Esophagus mucosa (tissue), 1 donor: ENCODE results near the gene AOPEP. TPM values are rescaled to one million over a fixed set of nuclear protein-coding genes. Genes with fewer than 3 reads are reported as not detected.
"Not testable (repeated sequence)": the region's sequence is repeated elsewhere in the genome, so short reads cannot be mapped to it uniquely, and the experiment has no call there.

Source experiments
- ATAC-seq: fragments of 200-7000 bp; cut with Tn5 transposase; one replicate; pipeline ENCODE4 v1.9.1; 2020
- total RNA-seq: library from RNA; stranded (reverse); gene quantifications from one replicate; pipeline ENCODE4 v1.2.4, GENCODE V29; 2023
- donor health status: DM: yes; HTN: yes; CAD: no.

The AOPEP gene
- total RNA-seq, 1 donor from 2014 or later: 113 TPM

GRCh38 chr9:94819161-94819687, 92.7 kb downstream of the AOPEP start:
- ATAC-seq: peak; percentile 22

- no peak for ATAC-seq
These were observed 94.8 kb downstream of the AOPEP start for GRCh38 chr9:94821098-94821887.

GRCh38 chr9:94822273-94822672, 95.8 kb downstream of the AOPEP start:
- no peak for ATAC-seq

GRCh38 chr9:94823710-94824109, 97.2 kb downstream of the AOPEP start:
- no peak for ATAC-seq

- no peak for ATAC-seq
These were observed 97.9 kb downstream of the AOPEP start for GRCh38 chr9:94824411-94824810.

GRCh38 chr9:94824913-94825610, 98.6 kb downstream of the AOPEP start:
- ATAC-seq: no peak

GRCh38 chr9:94825611-94825958, 99.1 kb downstream of the AOPEP start:
- ATAC-seq: no peak

- ATAC-seq: no peak
These were observed 99.5 kb downstream of the AOPEP start for GRCh38 chr9:94826044-94826443.

- no peak for ATAC-seq
These were observed 100.3 kb downstream of the AOPEP start for GRCh38 chr9:94826644-94827410.

- no peak for ATAC-seq
These were observed 101.2 kb downstream of the AOPEP start for GRCh38 chr9:94827584-94828304.

- ATAC-seq: no peak
These were observed 103.0 kb downstream of the AOPEP start for GRCh38 chr9:94829380-94830070.

- not testable (repeated sequence) for ATAC-seq
These were observed 103.6 kb downstream of the AOPEP start for GRCh38 chr9:94830071-94830604.

- ATAC-seq: no peak
These were observed 107.3 kb downstream of the AOPEP start for GRCh38 chr9:94833802-94834201.

GRCh38 chr9:94837404-94837803, 110.9 kb downstream of the AOPEP start:
- ATAC-seq: no peak

GRCh38 chr9:94839398-94839797, 112.9 kb downstream of the AOPEP start:
- no peak for ATAC-seq

- ATAC-seq: no peak
These were observed 114.2 kb downstream of the AOPEP start for GRCh38 chr9:94840738-94841137.

- no peak for ATAC-seq
These were observed 116.6 kb downstream of the AOPEP start for GRCh38 chr9:94843134-94843533.

- ATAC-seq: no peak
These were observed 120.2 kb downstream of the AOPEP start for GRCh38 chr9:94846739-94847138.

GRCh38 chr9:94847486-94847885, 121.0 kb downstream of the AOPEP start:
- ATAC-seq: peak; percentile 56

GRCh38 chr9:94848791-94849190, 122.3 kb downstream of the AOPEP start:
- not testable (repeated sequence) for ATAC-seq
